ENCODE data around the gene WDR49. TPM values are rescaled to one million over a fixed set of nuclear protein-coding genes. Genes with fewer than 3 reads are reported as not detected.

WDR49 gene
- total and polyA plus RNA-seq, 2 donors (not counting 1 experiment from before 2014, with no cell fraction given) = 0.88 to 1.4 TPM

GRCh38 chr3:167653155-167653554, 587 bp downstream of the WDR49 start:
- peak overlapping the region in 1 of 2 donors; percentile 64 for H3K27ac ChIP-seq (ENCODE audit: low read length in 2 of 2)
- H3K4me3 Mint-ChIP-seq = peak overlapping the region; percentile 57
- H3K27ac Mint-ChIP-seq = peak overlapping the region; percentile 11
- H3K4me1 Mint-ChIP-seq = peaks cover 26% of the 10 kb centered on the region
- H3K9me3 Mint-ChIP-seq (ENCODE audit: insufficient read depth) = no peaks in the 10 kb centered on the region
- H3K4me2 ChIP-seq (replicated peaks; ENCODE audit: low read depth, low read length, poor library complexity, severe bottlenecking) = peak overlapping the region; percentile 44
- H2AFZ ChIP-seq (ENCODE audit: insufficient read depth, low read depth, low read length, poor library complexity, severe bottlenecking) = peak overlapping the region; percentile 30
- peaks cover 0 to 4% (median 0%) of the 10 kb centered on the region in 3 donors for H3K9me3 ChIP-seq (ENCODE audit: control extremely low read depth in 1 of 3, control insufficient read depth in 2 of 3, insufficient read depth in 1 of 3, low read length in 2 of 3)
- no peaks in the 10 kb centered on the region for H3K79me2 ChIP-seq (ENCODE audit: control insufficient read depth, insufficient read depth, low read length)
- peak overlapping the region in 1 of 5 experiments; percentile 31 for H3K4me3 ChIP-seq (ENCODE audit: control extremely low read depth in 1 of 5, extremely low read depth in 1 of 5, insufficient read depth in 1 of 5, low read depth in 2 of 5, low read length in 4 of 5)
- ChIA-PET CTCF (interaction anchor here (0.9 kb wide), 1 partner anchor 30 kb away, joined by 4 read pairs; no protein-coding TSS in a partner anchor), POLR2A (no interaction called here)
- TF ChIP-seq, protein P1, sequence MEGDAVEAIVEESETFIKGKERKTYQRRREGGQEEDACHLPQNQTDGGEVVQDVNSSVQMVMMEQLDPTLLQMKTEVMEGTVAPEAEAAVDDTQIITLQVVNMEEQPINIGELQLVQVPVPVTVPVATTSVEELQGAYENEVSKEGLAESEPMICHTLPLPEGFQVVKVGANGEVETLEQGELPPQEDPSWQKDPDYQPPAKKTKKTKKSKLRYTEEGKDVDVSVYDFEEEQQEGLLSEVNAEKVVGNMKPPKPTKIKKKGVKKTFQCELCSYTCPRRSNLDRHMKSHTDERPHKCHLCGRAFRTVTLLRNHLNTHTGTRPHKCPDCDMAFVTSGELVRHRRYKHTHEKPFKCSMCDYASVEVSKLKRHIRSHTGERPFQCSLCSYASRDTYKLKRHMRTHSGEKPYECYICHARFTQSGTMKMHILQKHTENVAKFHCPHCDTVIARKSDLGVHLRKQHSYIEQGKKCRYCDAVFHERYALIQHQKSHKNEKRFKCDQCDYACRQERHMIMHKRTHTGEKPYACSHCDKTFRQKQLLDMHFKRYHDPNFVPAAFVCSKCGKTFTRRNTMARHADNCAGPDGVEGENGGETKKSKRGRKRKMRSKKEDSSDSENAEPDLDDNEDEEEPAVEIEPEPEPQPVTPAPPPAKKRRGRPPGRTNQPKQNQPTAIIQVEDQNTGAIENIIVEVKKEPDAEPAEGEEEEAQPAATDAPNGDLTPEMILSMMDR (IDR thresholded peaks at IDR 0.05) = no peak
- no peak for TF ChIP-seq EZH2 (IDR thresholded peaks at IDR 0.05; ENCODE audit: borderline replicate concordance, insufficient read depth, low read depth, low read length, poor library complexity, severe bottlenecking)
- H3K27me3 ChIP-seq (replicated peaks in 1 of 4; ENCODE audit: control extremely low read depth in 1 of 4, control insufficient read depth in 3 of 4, insufficient read depth in 4 of 4, low read length in 3 of 4) = no peaks in the 10 kb centered on the region
- H3K36me3 ChIP-seq (replicated peaks in 1 of 2; ENCODE audit: control extremely low read depth in 1 of 2, control insufficient read depth in 1 of 2, extremely low read depth in 1 of 2, insufficient read depth in 2 of 2, low read length in 1 of 2) = no peaks in the 10 kb centered on the region
- intact Hi-C loops (cut with micrococcal nuclease) = no loop called here
- H3K9ac ChIP-seq (ENCODE audit: low read length) = no peak overlapping the region
- H3K27me3 Mint-ChIP-seq = peaks cover 8% of the 10 kb centered on the region
- no peak for DNase-seq
- H4K20me1 ChIP-seq (ENCODE audit: control insufficient read depth, insufficient read depth, low read length, poor library complexity, severe bottlenecking) = no peaks in the 10 kb centered on the region
- ATAC-seq (ENCODE audit: low read depth) = no peak
- WGBS (ENCODE audit: insufficient coverage) = 40% methylated on average over 1 of the region's 1 CpG
- peaks cover 9 to 22% of the 10 kb centered on the region in 2 donors for H3K4me1 ChIP-seq (ENCODE audit: control insufficient read depth in 2 of 2, insufficient read depth in 2 of 2, low read length in 2 of 2)

DNA sequence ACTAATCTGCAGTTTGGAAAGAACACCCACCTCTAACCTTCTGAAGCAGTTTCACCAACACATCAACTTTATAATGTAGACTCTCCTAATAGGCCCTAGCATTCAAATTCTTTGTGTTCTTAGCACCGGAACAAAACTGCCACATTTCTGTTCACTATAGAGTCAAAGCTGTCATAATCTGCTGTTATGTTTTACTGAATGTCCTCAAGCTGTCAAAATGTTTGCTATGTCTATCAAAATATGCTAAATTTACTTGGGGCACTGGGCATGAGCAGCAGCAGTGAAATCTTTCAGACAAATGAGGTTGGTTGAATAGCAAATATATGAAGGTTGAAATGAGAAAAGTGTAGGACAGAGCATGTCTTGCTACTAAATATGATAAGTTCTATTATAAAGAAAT, 1.9 kb downstream of the WDR49 start:
- Histone ChIP-seq H2AFZ (ENCODE audit: insufficient read depth, low read depth, low read length, poor library complexity, severe bottlenecking) (no peak overlapping the region), H3K9ac (ENCODE audit: low read length) (no peak overlapping the region), H3K27me3 (replicated peaks in 1 of 4; ENCODE audit: control extremely low read depth in 1 of 4, control insufficient read depth in 3 of 4, insufficient read depth in 4 of 4, low read length in 3 of 4) (no peaks in the 10 kb centered on the region), H3K27ac (ENCODE audit: low read length in 2 of 2) (no peak overlapping the region), H4K20me1 (ENCODE audit: control insufficient read depth, insufficient read depth, low read length, poor library complexity, severe bottlenecking) (no peaks in the 10 kb centered on the region), H3K36me3 (replicated peaks in 1 of 2; ENCODE audit: control extremely low read depth in 1 of 2, control insufficient read depth in 1 of 2, extremely low read depth in 1 of 2, insufficient read depth in 2 of 2, low read length in 1 of 2) (no peaks in the 10 kb centered on the region), H3K4me2 (replicated peaks; ENCODE audit: low read depth, low read length, poor library complexity, severe bottlenecking) (no peak overlapping the region), H3K79me2 (ENCODE audit: control insufficient read depth, insufficient read depth, low read length) (no peaks in the 10 kb centered on the region), H3K9me3 (ENCODE audit: control extremely low read depth in 1 of 3, control insufficient read depth in 2 of 3, insufficient read depth in 1 of 3, low read length in 2 of 3) (peaks cover 0 to 4% (median 0%) of the 10 kb centered on the region in 3 donors), H3K4me3 (ENCODE audit: control extremely low read depth in 1 of 5, extremely low read depth in 1 of 5, insufficient read depth in 1 of 5, low read depth in 2 of 5, low read length in 4 of 5) (no peak overlapping the region), H3K4me1 (ENCODE audit: control insufficient read depth in 2 of 2, insufficient read depth in 2 of 2, low read length in 2 of 2) (peaks cover 9 to 22% of the 10 kb centered on the region in 2 donors)
- Mint-ChIP-seq H3K4me3 (no peak overlapping the region), H3K4me1 (peaks cover 26% of the 10 kb centered on the region), H3K27me3 (no peaks in the 10 kb centered on the region), H3K9me3 (ENCODE audit: insufficient read depth) (no peaks in the 10 kb centered on the region), H3K27ac (no peak overlapping the region)
- intact Hi-C loops (cut with micrococcal nuclease) = no loop called here
- ATAC-seq (ENCODE audit: low read depth) (no peak), DNase-seq (no peak)
- POLR2A ChIA-PET = no interaction called here
- WGBS (ENCODE audit: insufficient coverage) = no CpG with 5 or more reads among the region's 1 CpG
- CTCF ChIA-PET = no interaction called here
- TF ChIP-seq, protein P1 (IDR thresholded peaks at IDR 0.05) = no peak
- no peak for TF ChIP-seq EZH2 (IDR thresholded peaks at IDR 0.05; ENCODE audit: borderline replicate concordance, insufficient read depth, low read depth, low read length, poor library complexity, severe bottlenecking)

Measured in B cell (primary cell).